HG03432 (cell line): Measurements from ENCODE around the gene TMEM259.

ENCODE experiments used
- ATAC-seq: cut with Tn5 transposase; IDR thresholded peaks from one replicate; pipeline ENCODE4 v1.9.1; 2021; ENCODE audit warnings: mild to moderate bottlenecking, moderate library complexity; ENCODE audit not compliant: unreplicated experiment

The TMEM259 gene

DNA sequence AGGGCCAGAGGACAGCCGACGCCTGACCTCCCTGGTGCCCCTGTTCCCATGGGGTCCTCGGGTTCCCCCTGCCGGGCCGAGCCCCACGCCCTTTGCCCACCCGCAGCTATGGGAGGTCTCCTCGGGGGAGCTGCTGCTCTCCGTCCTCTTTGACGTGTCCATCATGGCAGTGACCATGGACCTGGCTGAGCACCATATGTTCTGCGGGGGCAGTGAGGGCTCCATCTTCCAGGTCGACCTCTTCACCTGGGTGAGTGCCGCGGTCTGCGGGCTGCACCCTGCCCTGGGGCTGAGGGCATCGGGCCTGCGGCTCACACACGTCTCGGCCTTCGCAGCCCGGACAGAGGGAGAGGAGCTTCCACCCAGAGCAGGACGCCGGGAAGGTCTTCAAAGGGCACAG lies 30.2 kb downstream of the TMEM259 start:
- ATAC-seq: no peak

DNA sequence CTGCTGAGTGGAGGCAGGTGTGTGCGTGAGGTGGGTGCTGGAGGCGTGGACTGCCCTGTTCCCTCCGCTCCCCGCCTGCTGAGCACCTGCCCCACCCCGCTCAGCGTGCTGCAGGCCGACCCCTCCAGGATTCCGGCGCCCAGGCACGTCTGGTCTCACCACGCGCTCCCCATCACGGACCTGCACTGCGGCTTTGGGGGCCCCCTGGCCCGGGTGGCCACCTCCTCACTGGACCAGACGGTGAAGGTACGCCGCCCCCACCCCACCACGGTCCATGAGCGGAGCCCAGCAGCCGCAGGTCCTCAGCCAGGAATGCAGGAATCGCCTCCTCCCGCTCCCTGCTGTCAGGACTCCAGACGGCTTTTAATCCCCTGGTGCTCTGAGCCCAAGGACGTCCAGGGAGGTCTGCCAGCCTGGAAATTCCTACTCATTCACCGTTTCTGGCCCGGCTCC lies 30.8 kb downstream of the TMEM259 start:
- ATAC-seq: no peak

GRCh38 chr19:989381-990081 lies 31.4 kb downstream of the TMEM259 start:
- ATAC-seq: no peak

- no peak for ATAC-seq
These were observed 32.4 kb downstream of the TMEM259 start for GRCh38 chr19:988510-988909.

DNA sequence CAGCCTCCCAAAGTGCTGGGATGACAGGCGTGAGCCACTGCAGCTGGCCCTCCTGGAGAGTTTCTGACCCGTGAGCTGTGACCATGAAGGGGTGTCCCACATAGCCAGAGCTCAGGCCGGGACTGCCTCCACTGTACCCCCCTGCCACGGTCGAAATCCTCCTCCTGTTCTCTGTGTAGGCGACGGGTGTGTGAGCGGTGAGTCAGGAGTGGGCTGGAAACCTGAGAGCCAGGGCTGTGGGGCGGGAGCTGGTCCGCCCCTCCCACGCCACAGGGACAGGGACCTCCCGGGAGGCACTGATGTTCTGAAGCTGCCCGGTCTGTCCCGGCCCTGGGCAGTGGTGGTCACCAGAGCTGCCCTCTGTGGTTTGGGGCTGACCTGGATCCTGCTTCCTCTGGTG lies 32.8 kb downstream of the TMEM259 start:
- ATAC-seq: no peak

DNA sequence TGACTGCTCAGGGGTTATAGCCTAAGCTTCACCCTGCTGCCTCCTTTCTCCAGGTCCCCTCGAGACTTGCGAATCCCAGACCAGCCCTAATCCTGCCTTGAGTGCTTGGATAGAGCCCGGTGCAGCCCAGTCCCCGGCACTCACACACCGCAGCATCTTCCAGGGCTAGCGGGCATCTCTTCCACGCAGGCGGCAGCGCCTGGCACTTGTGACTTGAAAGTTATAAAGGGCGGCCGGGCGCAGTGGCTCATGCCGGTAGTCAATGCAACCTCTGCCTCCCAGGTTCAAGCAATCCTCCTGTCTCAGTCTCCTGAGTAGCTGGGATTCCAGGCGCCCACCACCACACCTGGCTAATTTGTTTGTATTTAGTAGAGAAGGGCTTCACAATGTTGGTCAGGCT lies 34.8 kb downstream of the TMEM259 start:
- ATAC-seq: no peak

DNA sequence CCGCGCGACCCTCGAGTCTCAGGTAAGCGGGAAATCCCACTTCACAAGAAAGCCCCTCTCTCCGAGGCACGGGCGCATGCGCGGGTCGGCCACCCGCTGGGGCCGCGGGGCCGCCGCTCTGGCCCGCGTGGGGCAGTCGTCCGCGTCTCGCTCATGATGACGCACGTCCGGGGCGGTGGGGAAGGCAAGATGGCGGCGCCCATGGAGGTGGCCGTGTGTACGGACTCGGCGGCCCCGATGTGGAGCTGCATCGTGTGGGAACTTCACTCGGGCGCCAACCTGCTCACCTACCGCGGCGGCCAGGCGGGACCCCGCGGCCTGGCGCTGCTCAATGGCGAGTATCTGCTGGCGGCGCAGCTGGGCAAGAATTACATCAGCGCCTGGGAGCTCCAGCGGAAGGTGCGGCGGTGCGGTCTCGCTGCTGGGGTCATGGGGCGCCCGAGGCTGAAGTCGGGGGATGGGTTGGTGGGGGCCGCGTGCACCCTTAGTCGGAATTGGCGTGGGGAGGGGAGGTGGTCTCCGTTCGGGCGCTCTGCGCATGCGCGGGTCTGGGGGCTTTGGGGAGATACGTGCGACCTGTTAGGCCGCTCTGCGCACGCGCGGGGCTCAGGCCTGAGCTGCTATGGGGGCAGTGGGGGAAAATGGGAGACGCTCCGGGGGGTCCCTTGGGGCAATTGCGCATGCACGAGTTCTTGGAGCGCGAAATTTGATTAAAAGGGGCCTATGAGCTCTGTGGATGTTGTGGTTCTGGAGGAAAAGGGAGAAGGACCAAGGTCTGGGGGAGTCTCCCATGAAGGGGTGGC lies 36.6 kb downstream of the TMEM259 start, which contains the start of gene WDR18:
Gene WDR18, plus strand, starts transcription at position 181 of the 803 bp plus-strand sequence. Its CDS starts 9 bp downstream, at position 190.
- ATAC-seq: peak; percentile 77

GRCh38 chr19:982567-983170 lies 38.3 kb downstream of the TMEM259 start:
- ATAC-seq: peak; percentile 59

DNA sequence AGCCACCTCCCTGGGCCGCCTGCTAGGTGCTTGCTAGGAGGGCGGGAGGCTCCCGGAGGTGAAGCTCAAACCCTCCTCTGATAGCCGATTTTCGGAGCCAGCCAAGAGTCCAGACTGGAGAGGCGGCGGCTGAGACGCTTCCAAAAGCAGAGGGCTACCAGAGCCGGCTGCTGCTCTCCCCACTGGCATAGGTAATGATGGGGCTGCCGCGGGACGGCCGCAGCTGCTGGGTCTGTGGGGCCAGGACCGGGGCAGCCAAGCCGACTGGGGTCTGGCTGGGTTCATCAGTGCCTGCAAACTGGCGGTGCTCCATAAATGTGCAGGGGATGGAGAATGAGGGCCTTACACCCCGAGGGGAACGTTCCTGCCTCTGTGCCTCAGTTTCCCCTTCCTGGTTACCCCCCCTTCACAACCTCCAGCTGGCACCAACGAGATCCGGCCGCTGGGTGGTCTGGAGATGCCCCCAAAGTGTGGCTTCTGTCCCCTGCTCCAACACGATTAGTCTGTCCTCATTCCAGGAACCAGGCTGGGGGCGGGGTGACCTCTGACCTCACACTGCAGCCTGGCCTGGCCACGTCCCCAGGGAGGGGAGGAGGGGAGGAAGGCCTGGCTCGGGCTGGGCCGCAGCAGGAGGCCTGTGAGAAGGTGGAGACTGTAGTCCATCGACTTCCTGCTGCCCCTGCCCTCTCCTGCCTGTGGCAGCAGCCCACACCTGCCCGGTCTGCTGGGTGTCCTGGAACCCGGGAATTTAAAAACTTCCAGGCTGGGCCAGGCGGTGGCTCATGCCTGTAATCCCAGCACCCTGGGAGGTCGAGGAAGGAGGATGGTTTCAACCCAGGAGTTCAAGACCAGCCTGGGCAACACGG lies 40.6 kb downstream of the TMEM259 start:
- no peak for ATAC-seq

GRCh38 chr19:979318-979741 lies 41.6 kb downstream of the TMEM259 start:
- no peak for ATAC-seq

DNA sequence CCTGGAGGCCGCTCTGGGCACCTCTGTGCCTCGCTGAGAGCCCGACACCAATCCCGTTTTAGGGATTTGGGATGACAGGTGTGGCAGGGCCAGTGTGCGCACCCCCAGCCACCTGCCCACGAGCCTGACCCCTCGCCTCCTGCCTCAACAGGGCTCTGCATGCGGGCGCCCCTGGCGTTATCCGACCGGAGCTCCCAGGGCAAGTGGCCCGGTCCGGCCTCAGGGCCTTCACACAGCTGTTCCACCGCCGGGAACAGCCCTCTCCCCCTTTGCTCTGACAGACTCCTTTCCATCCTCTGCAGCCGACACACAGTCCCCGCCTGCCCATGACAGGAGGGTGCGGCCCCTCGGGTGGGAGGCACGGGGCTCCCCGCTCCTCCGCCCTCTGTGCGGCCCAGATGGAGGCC lies 43.9 kb downstream of the TMEM259 start:
- no peak for ATAC-seq

DNA sequence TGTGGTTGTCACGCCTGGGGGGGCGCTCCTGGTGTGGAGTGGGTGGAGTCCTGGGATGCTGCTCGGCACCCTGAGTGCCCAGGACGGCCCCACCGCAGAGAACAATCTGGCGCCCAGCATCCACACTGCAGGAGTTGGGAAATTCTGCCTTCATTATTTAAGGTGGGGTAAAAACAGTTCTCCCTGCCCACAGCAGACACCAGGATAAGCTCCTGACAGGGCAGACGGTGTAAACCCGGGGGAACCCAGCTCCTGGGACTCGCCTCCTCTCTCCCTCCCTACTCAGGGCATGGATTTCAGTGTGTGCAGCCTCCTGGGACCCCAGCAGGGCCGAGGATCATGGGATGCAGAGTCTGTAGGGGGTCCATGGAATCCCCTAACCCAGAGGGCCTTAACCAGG lies 44.4 kb downstream of the TMEM259 start:
- no peak for ATAC-seq

DNA sequence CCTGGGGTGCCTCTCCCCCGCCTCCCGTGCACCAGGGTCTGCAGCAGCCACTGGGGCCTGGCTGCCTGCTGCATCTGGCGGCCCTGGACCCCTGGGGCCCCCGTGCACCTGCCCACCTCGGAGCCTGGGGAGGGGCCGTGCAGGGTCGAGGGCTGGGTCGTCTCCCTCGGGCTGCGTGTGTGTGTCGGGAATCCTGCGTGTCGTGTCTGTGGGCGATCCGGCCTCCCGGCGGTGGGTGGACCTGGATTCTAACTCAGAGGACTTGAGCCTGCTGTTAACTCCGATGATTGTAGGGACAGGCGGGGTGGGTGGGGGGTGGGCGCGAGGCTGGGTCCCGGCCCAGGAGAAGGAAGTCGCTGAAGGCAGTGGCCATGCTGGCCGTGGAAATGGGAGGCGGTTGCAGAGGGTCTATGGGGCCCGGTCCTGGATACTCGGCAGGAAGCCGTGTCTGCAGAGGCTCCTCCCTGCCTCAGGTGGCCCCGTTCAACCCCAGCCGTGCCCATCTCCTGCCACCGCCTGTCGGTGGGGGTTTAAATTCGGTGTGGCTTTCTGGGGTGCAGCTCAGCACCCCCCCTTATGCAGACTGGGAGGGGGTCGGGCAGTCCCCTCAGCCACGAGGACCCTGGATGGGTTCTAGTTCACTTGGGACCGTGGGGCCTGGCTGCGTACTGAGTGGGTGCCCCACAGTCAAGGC lies 46.2 kb downstream of the TMEM259 start:
- ATAC-seq: no peak

DNA sequence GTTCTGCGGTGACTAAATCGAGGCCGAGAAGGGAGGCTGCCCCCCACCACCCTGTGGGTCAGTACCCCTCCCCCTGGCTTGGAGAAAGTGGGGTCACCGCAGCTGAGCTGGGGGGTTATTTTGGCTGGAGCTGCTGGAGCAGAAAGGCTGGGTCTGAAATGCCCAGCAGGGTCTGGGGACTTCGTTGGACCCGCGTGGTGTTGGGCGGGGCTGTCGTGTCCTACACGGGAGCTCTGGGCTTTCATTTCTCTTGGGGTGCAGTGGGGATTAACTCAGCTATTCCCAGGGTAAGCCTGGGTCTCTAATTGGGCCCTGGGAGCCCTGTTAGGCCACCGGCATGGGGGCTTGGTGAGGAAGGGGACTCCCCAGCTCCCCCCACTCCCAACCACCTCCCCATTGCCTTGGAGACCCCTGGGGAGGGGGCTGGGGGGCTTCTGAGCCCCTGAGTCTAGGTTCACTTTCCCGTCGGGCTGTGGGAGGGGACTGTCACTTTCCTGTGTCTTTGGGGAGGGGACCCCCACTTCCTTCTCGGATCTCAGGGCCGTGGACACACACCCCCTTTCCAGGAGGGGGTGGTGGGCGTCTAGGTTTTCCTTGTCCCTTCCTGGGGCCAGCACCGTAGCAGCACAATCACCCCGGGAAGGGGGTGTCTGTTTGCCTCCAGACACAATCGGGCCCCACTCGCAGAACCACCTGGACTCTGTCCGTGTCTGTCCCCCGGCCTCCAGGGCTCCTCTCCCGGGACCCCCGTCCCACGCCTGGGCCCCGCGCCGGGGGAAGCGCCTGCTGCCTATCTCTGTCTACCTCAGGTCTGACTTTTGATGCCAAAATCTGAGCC lies 47.0 kb downstream of the TMEM259 start:
- ATAC-seq: no peak

DNA sequence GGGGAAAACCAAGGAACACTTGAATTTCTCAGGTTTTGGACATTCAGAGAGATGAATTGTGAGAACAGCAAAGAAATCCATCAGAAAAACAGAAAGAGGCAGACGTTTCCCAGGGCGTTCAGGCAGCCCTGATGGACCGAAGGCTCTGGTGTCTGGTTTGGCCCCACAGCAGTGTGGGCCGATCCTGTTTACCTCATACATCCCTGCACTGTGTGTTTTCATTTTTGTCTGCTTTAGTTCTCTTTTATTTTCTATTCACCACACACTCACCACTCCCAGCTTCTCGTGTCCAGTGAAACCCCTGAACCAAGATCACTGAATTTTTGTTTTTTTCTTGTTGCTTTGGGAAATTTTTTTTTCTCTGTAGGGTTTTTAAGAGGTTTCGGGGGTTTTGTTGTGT lies 48.6 kb downstream of the TMEM259 start:
- no peak for ATAC-seq

GRCh38 chr19:971795-972194 lies 49.1 kb downstream of the TMEM259 start:
- no peak for ATAC-seq

- no peak for ATAC-seq
These were observed 50.2 kb downstream of the TMEM259 start for GRCh38 chr19:970695-971094.

DNA sequence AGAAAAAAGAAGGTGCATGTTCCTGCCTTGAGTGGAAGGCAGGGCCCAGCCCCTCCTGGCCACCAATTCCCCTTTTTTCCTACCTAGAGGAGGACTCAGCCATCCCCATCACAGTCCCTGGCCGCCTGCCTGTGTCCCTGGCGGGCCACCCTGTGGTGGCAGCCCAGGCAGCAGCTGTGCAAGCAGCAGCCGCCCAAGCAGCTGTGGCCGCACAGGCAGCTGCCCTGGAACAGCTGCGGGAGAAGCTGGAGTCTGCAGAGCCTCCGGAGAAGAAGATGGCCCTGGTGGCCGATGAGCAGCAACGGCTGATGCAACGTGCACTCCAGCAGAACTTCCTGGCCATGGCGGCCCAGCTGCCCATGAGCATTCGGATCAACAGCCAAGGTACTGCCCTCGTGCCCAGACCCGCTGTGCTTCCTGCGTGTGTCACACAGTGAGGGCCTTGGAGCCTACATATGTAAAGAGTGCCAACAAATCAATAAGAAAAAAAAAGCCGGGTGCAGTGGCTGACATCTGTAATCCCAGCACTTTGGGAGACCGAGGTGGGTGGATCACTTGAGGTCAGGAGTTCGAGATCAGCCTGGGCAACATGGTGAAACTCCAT lies 54.3 kb downstream of the TMEM259 start:
- no peak for ATAC-seq
